ENCODE data around the gene NAXD. TPM values are rescaled to one million over a fixed set of nuclear protein-coding genes. Genes with fewer than 3 reads are reported as not detected.
A peak's percentile ranks its signal among the peaks of the same experiment; 100 is the strongest.
"Not testable (repeated sequence)": the region's sequence is repeated elsewhere in the genome, so short reads cannot be mapped to it uniquely, and the experiment has no call there.

NAXD gene
- total RNA-seq, 1 donor from 2014 or later, result 28.7 TPM

- H3K27me3 Mint-ChIP-seq (ENCODE audit: unreplicated experiment), result peaks cover 8% of the 10 kb centered on the region
- H3K36me3 Mint-ChIP-seq (ENCODE audit: low read depth, unreplicated experiment), result peaks cover 17% of the 10 kb centered on the region
- no peaks in the 10 kb centered on the region for H3K4me1 Mint-ChIP-seq (ENCODE audit: unreplicated experiment)
- H3K4me3 Mint-ChIP-seq (ENCODE audit: unreplicated experiment), result no peak overlapping the region
- no peak overlapping the region for H3K27ac Mint-ChIP-seq (ENCODE audit: unreplicated experiment)
- H3K9me3 Mint-ChIP-seq (ENCODE audit: unreplicated experiment), result no peaks in the 10 kb centered on the region
- TF ChIP-seq CTCF (IDR thresholded peaks at IDR 0.05; ENCODE audit: unreplicated experiment), result no peak
- no peak for DNase-seq (ENCODE audit: low spot score)
Measured at GRCh38 chr13:110653851-110654250, 38.5 kb downstream of the NAXD start.

- Mint-ChIP-seq H3K4me3 (ENCODE audit: unreplicated experiment) (no peak overlapping the region), H3K27ac (ENCODE audit: unreplicated experiment) (no peak overlapping the region), H3K4me1 (ENCODE audit: unreplicated experiment) (no peaks in the 10 kb centered on the region), H3K36me3 (ENCODE audit: low read depth, unreplicated experiment) (peaks cover 37% of the 10 kb centered on the region), H3K27me3 (ENCODE audit: unreplicated experiment) (peaks cover 5% of the 10 kb centered on the region), H3K9me3 (ENCODE audit: unreplicated experiment) (no peaks in the 10 kb centered on the region)
- TF ChIP-seq CTCF (IDR thresholded peaks at IDR 0.05; ENCODE audit: unreplicated experiment), result no peak
- DNase-seq (ENCODE audit: low spot score), result no peak
Measured at GRCh38 chr13:110657196-110657595, 41.9 kb downstream of the NAXD start.

GRCh38 chr13:110658218-110658911 is 43.0 kb downstream of the NAXD start:
- peaks cover 49% of the 10 kb centered on the region for H3K36me3 Mint-ChIP-seq (ENCODE audit: low read depth, unreplicated experiment)

GRCh38 chr13:110661256-110661655 is 45.9 kb downstream of the NAXD start:
- Mint-ChIP-seq H3K4me1 (ENCODE audit: unreplicated experiment) (no peaks in the 10 kb centered on the region), H3K4me3 (ENCODE audit: unreplicated experiment) (peak overlapping the region; percentile 60), H3K9me3 (ENCODE audit: unreplicated experiment) (no peaks in the 10 kb centered on the region), H3K27me3 (ENCODE audit: unreplicated experiment) (peaks cover 5% of the 10 kb centered on the region), H3K27ac (ENCODE audit: unreplicated experiment) (no peak overlapping the region), H3K36me3 (ENCODE audit: low read depth, unreplicated experiment) (peaks cover 60% of the 10 kb centered on the region)
- TF ChIP-seq CTCF (IDR thresholded peaks at IDR 0.05; ENCODE audit: unreplicated experiment), result no peak
- no peak for DNase-seq (ENCODE audit: low spot score)

More at GRCh38 chr13:110658218-110658911, 43.0 kb downstream of the NAXD start:
- H3K27ac Mint-ChIP-seq (ENCODE audit: unreplicated experiment); H3K4me1 Mint-ChIP-seq (ENCODE audit: unreplicated experiment); H3K9me3 Mint-ChIP-seq (ENCODE audit: unreplicated experiment); H3K27me3 Mint-ChIP-seq (ENCODE audit: unreplicated experiment); DNase-seq (ENCODE audit: low spot score): not testable (repeated sequence)
- H3K4me3 Mint-ChIP-seq (ENCODE audit: unreplicated experiment), result peak overlapping the region; percentile 17

- DNase-seq (ENCODE audit: low spot score), result no peak
- H3K9me3 Mint-ChIP-seq (ENCODE audit: unreplicated experiment), result no peaks in the 10 kb centered on the region
- no peak for TF ChIP-seq CTCF (IDR thresholded peaks at IDR 0.05; ENCODE audit: unreplicated experiment)
- H3K27me3 Mint-ChIP-seq (ENCODE audit: unreplicated experiment), result peaks cover 5% of the 10 kb centered on the region
- peak overlapping the region; percentile 74 for H3K4me3 Mint-ChIP-seq (ENCODE audit: unreplicated experiment)
- peaks cover 64% of the 10 kb centered on the region for H3K36me3 Mint-ChIP-seq (ENCODE audit: low read depth, unreplicated experiment)
- H3K27ac Mint-ChIP-seq (ENCODE audit: unreplicated experiment), result no peak overlapping the region
- no peaks in the 10 kb centered on the region for H3K4me1 Mint-ChIP-seq (ENCODE audit: unreplicated experiment)
Measured at GRCh38 chr13:110662091-110662490, 46.7 kb downstream of the NAXD start.
